ENCODE results near the gene GINS3. TPM values are rescaled to one million over a fixed set of nuclear protein-coding genes. Genes with fewer than 3 reads are reported as not detected.
"Not testable (repeated sequence)": the region's sequence is repeated elsewhere in the genome, so short reads cannot be mapped to it uniquely, and the experiment has no call there.

The GINS3 gene
- total RNA-seq, 6 experiments from 2014 or later, result 0.68 to 3.3 (median 1.2) TPM

DNA sequence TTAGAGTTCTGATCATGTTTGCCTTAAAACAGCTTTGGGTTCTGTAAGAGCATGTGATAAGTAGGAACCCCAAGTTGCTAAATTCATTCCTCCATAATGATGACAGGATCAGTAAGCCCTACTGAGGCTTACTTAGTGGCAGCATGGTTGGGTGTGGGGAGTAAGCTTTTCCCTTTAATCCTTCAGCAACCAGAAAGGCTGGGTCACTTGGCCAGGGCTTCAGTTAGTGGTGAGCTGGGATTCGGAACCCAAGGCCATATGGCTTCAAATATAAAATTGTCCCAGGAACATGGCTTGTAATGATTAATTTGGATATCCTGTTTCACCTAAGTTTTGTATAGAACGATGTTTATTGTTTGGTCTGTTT is 850 bp downstream of the GINS3 start:
- H3K4me1 ChIP-seq, result no peaks in the 10 kb centered on the region
- H3K36me3 ChIP-seq, result no peaks in the 10 kb centered on the region
- H3K27me3 ChIP-seq, result no peaks in the 10 kb centered on the region
- no peak overlapping the region for H3K27ac ChIP-seq
- TF ChIP-seq POLR2A (IDR thresholded peaks at IDR 0.05), result no peak
- TF ChIP-seq, protein P1, sequence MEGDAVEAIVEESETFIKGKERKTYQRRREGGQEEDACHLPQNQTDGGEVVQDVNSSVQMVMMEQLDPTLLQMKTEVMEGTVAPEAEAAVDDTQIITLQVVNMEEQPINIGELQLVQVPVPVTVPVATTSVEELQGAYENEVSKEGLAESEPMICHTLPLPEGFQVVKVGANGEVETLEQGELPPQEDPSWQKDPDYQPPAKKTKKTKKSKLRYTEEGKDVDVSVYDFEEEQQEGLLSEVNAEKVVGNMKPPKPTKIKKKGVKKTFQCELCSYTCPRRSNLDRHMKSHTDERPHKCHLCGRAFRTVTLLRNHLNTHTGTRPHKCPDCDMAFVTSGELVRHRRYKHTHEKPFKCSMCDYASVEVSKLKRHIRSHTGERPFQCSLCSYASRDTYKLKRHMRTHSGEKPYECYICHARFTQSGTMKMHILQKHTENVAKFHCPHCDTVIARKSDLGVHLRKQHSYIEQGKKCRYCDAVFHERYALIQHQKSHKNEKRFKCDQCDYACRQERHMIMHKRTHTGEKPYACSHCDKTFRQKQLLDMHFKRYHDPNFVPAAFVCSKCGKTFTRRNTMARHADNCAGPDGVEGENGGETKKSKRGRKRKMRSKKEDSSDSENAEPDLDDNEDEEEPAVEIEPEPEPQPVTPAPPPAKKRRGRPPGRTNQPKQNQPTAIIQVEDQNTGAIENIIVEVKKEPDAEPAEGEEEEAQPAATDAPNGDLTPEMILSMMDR (IDR thresholded peaks at IDR 0.05), result no peak
- no peaks in the 10 kb centered on the region for H3K9me3 ChIP-seq
- peak in 2 of 4 donors; percentile 3 to 8 for ATAC-seq
- peak overlapping the region; percentile 83 to 99 (median 93) for H3K4me3 ChIP-seq
- no peak for DNase-seq
- 46% methylated on average over 1 of the region's 2 CpGs for WGBS (ENCODE audit: insufficient coverage, low coverage, low lambda C conversion rate, missing lambda C conversion rate)
- intact Hi-C loops (cut with DNase I), result no loop called here

DNA sequence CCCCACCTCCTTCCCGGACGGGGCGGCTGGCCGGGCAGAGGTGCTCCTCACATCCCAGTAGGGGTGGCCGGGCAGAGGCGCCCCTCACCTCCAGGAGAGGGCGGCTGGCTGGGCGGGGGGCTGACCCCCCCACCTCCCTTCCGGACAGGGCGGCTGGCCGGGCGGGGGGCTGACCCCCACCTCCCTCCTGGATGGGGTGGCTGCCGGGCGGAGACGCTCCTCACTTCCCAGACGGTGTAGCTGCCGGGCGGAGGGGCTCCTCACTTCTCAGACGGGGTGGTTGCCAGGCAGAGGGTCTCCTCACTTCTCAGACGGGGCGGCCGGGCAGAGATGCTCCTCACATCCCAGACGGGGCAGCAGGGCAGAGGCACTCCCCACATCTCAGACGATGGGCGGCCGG is 4.6 kb downstream of the GINS3 start:
- H3K4me1 ChIP-seq; ATAC-seq; H3K27me3 ChIP-seq; H3K36me3 ChIP-seq; H3K27ac ChIP-seq; intact Hi-C loops (cut with DNase I); H3K9me3 ChIP-seq; DNase-seq; H3K4me3 ChIP-seq: not testable (repeated sequence)
- no CpG with 5 or more reads among the region's 26 CpGs for WGBS (ENCODE audit: insufficient coverage, low coverage, low lambda C conversion rate, missing lambda C conversion rate)

DNA sequence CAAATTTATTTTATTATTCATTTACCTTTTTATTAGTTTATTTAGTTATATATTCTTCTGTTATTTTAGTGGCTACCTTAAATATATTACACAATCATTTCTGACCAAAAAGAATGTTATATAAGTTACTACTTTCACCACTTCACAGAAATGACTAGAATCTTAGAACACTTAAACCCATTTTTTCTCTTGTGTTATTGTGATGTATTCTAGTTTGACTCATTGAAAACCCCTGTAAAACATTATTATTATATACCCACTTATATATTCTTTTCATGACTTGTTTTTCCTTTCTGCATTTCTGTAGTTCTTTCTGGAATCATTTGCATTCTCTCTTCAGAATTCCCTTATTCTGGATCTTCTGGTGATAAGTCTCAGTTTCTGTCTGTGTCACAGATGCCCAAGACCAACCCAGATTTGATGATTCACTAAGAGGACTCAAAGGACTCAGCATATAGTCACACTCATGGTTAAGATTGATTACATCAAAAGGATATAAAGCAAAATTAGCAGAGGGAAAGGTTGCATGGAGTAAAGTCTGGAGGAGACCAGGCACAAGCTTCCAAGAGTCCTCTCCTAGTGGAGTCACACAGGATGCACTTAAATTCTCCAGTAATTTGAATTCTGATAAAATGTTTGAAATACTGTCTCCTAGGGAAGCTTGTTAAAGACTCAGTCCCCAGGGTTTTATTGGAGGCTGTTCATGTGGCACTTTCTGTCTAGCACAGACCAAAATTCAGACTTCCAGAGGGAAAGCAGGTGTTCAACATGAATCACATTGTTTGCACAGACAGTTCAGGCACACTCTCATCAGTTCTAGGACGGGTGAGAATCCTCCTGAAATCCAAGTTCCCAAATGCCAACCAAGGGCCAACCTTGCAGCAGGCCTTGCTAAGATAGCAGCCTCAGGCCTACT is 7.7 kb downstream of the GINS3 start:
- Histone ChIP-seq H3K36me3 (no peaks in the 10 kb centered on the region), H3K27ac (no peak overlapping the region), H3K4me1 (no peaks in the 10 kb centered on the region), H3K9me3 (no peaks in the 10 kb centered on the region), H3K27me3 (no peaks in the 10 kb centered on the region), H3K4me3 (no peak overlapping the region)
- ATAC-seq (no peak), DNase-seq (no peak)
- TF ChIP-seq, protein P1 (IDR thresholded peaks at IDR 0.05), result no peak
- no peak for TF ChIP-seq POLR2A (IDR thresholded peaks at IDR 0.05)
- WGBS (ENCODE audit: insufficient coverage, low coverage, low lambda C conversion rate, missing lambda C conversion rate), result 80% methylated on average over 1 of the region's 1 CpG
- intact Hi-C loops (cut with DNase I), result no loop called here

DNA sequence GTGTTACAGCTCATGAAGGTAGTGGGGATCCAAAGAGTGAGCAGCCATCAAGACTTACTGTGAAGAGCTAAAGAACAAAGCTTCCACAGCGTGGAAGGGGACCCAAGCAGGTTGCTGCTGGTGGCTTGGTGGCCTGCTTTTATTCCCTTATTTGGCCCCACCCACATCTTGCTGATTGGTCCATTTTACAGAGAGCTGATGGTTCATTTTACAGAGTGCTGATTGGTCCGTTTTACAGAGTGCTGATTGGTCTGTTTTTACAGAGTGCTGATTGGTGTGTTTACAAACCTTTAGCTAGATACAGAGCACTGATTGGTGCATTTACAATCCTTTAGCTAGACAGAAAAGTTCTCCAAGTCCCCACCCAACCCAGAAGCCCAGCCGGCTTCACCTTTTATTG is 9.0 kb downstream of the GINS3 start:
- DNase-seq; ATAC-seq; intact Hi-C loops (cut with DNase I); H3K36me3 ChIP-seq; H3K4me1 ChIP-seq; H3K9me3 ChIP-seq; H3K27ac ChIP-seq; H3K27me3 ChIP-seq; H3K4me3 ChIP-seq: not testable (repeated sequence)
- 93% methylated on average over 2 of the region's 3 CpGs for WGBS (ENCODE audit: insufficient coverage, low coverage, low lambda C conversion rate, missing lambda C conversion rate)

DNA sequence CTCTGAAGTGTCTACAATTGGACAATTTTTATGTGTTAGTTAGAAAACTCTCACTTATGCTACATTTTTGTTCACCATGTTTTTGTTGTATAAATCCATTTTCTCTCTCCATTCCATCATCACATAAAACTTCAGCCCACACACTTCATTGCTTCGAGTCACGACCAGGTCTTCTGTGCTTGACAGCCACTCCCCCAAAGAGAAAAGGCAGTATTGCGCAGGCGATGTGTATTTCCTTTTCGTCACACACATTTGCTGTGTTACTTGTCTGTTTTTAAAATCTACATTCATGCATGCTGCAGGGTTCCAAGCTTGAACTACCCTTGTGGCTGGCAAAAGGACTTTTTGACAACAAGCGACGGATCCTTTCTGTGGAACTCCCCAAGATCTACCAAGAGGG is 10.5 kb downstream of the GINS3 start:
- ATAC-seq, result no peak
- Histone ChIP-seq H3K36me3 (no peaks in the 10 kb centered on the region), H3K4me1 (no peaks in the 10 kb centered on the region), H3K4me3 (no peak overlapping the region), H3K27ac (no peak overlapping the region), H3K27me3 (no peaks in the 10 kb centered on the region), H3K9me3 (no peaks in the 10 kb centered on the region)
- no peak for TF ChIP-seq POLR2A (IDR thresholded peaks at IDR 0.05)
- TF ChIP-seq, protein P1 (IDR thresholded peaks at IDR 0.05), result no peak
- no peak for DNase-seq
- intact Hi-C loops (cut with DNase I), result no loop called here
- WGBS (ENCODE audit: insufficient coverage, low coverage, low lambda C conversion rate, missing lambda C conversion rate), result 90% methylated on average over 7 of the region's 7 CpGs
